GM18517 (cell line): ENCODE data around the gene HNRNPA0.

Source experiments
- ATAC-seq: cut with Tn5 transposase; IDR thresholded peaks from one replicate; pipeline ENCODE4 v1.9.1; 2021; ENCODE audit warnings: mild to moderate bottlenecking, moderate library complexity; ENCODE audit not compliant: unreplicated experiment

Gene HNRNPA0

GRCh38 chr5:137754961-137755762, 999 bp upstream of the HNRNPA0 start:
- ATAC-seq = peak; percentile 12

- ATAC-seq = peak; percentile 14
These were observed 424 bp downstream of the HNRNPA0 start for GRCh38 chr5:137753691-137754187.

GRCh38 chr5:137752905-137753690, 1.1 kb downstream of the HNRNPA0 start:
- no peak for ATAC-seq

- no peak for ATAC-seq
These were observed 2.2 kb downstream of the HNRNPA0 start for GRCh38 chr5:137751869-137752491.

- no peak for ATAC-seq
These were observed 3.7 kb downstream of the HNRNPA0 start for GRCh38 chr5:137750436-137750835.

GRCh38 chr5:137747848-137748247, 6.3 kb downstream of the HNRNPA0 start:
- no peak for ATAC-seq

- peak; percentile 67 for ATAC-seq
These were observed 11.0 kb downstream of the HNRNPA0 start for GRCh38 chr5:137743031-137743640.

GRCh38 chr5:137741718-137742117, 12.4 kb downstream of the HNRNPA0 start:
- ATAC-seq = no peak

- ATAC-seq = no peak
These were observed 14.4 kb downstream of the HNRNPA0 start for GRCh38 chr5:137739737-137740136.

GRCh38 chr5:137738947-137739346, 15.2 kb downstream of the HNRNPA0 start:
- ATAC-seq = no peak

GRCh38 chr5:137737349-137738131, 16.6 kb downstream of the HNRNPA0 start:
- peak; percentile 31 for ATAC-seq

- ATAC-seq = no peak
These were observed 17.7 kb downstream of the HNRNPA0 start for GRCh38 chr5:137736496-137736895.

GRCh38 chr5:137735555-137736284, 18.4 kb downstream of the HNRNPA0 start, which contains the start of gene KLHL3:
Gene KLHL3, minus strand, starts transcription at chr5:137736089. Its CDS starts 443 bp downstream, at chr5:137735646.
- peak; percentile 46 for ATAC-seq

- ATAC-seq = peak; percentile 7
These were observed 19.1 kb downstream of the HNRNPA0 start for GRCh38 chr5:137734962-137735554.

- no peak for ATAC-seq
These were observed 19.8 kb downstream of the HNRNPA0 start for GRCh38 chr5:137734331-137734730.

- no peak for ATAC-seq
These were observed 20.2 kb downstream of the HNRNPA0 start for GRCh38 chr5:137733922-137734321.

GRCh38 chr5:137733006-137733405, 21.2 kb downstream of the HNRNPA0 start:
- ATAC-seq = no peak

GRCh38 chr5:137731176-137731575, 23.0 kb downstream of the HNRNPA0 start:
- ATAC-seq = no peak

- no peak for ATAC-seq
These were observed 23.8 kb downstream of the HNRNPA0 start for GRCh38 chr5:137730336-137730735.
